Adrenal gland (tissue), 5 donors: ENCODE data around the gene DLG4.

ENCODE experiments used
- CTCF ChIP-seq, 6 experiments: fragments of 450-650 bp in 4 of 6; fragments of 200-600 bp in 2 of 6; sonication (generic) in 1 of 6; IDR thresholded peaks; 1 replicate in 5 of 6; 2 replicates in 1 of 6; pipeline versions ENCODE4 v1.5.1 to v1.8.0; 2016 to 2021; ENCODE audit warnings: antibody characterized with exemption in 6 of 6, mild to moderate bottlenecking in 2 of 6, moderate library complexity in 1 of 6
- POLR2A ChIP-seq, 2 donors: fragments of 450-650 bp; IDR thresholded peaks; one replicate each; pipeline ENCODE4 v1.6.1; 2017; ENCODE audit warnings: antibody characterized with exemption in 2 of 2, mild to moderate bottlenecking in 2 of 2, moderate library complexity in 1 of 2
- donor health status: DM: no; HTN: no; CAD: no.

- TF ChIP-seq POLR2A (IDR thresholded peaks at IDR 0.05) (no peak), CTCF (IDR thresholded peaks at IDR 0.05) (no peak)
Measured at GRCh38 chr17:7166873-7167272, 52.8 kb downstream of the DLG4 start.
